HEK293 (cell line): Measurements from ENCODE around the gene POGLUT2.

Source experiments
- CTCF ChIA-PET: fragments of 350-600 bp; formaldehyde crosslinking; extraction: SDS; loops from one replicate; lab custom pipeline; 2021; ENCODE audit warnings: antibody characterized with exemption; lab: Yijun Ruan, JAX
- POLR2A ChIA-PET: fragments of 300-600 bp; formaldehyde crosslinking; extraction: SDS; loops from one replicate; lab custom pipeline; 2020; ENCODE audit warnings: antibody characterized with exemption, inconsistent platforms; lab: Yijun Ruan, JAX
- H3K27ac ChIP-seq: fragments of 200-500 bp; sonication (Bioruptor generic); 2 replicates; pipeline ENCODE4 v1.5.1; 2014; ENCODE audit warnings: low read depth, low read length, control low read depth, inconsistent platforms; ENCODE audit errors: extremely low read depth
- H3K36me3 ChIP-seq, 2 experiments: fragments of 200-500 bp in 1 of 2; sonication (Bioruptor generic) in 1 of 2; 1 replicate in 1 of 2; 2 replicates in 1 of 2; pipeline ENCODE4 v1.5.1; 2014 to 2017; ENCODE audit warnings: inconsistent platforms in 2 of 2, low read length in 2 of 2; ENCODE audit not compliant: control insufficient read depth in 2 of 2, insufficient read depth in 1 of 2
- H3K4me1 ChIP-seq: fragments of 200-500 bp; sonication (Bioruptor generic); 2 replicates; pipeline ENCODE4 v1.5.1; 2014; ENCODE audit warnings: mild to moderate bottlenecking, low read length, inconsistent platforms; ENCODE audit not compliant: control insufficient read depth, insufficient read depth
- H3K4me3 ChIP-seq: 2 replicates; pipeline ENCODE4 v1.5.1; 2011; ENCODE audit warnings: low read depth, mild to moderate bottlenecking, control low read depth, low read length, moderate library complexity
- H3K9me3 ChIP-seq: fragments of 200-500 bp; sonication (Bioruptor generic); 2 replicates; pipeline ENCODE4 v1.5.1; 2014; ENCODE audit warnings: low read depth, low read length, inconsistent platforms; ENCODE audit not compliant: control insufficient read depth, insufficient read depth
- PATZ1 ChIP-seq: fragments of 450-650 bp; formaldehyde crosslinking; IDR thresholded peaks from 2 replicates; pipeline ENCODE4 v1.5.1; 2016; ENCODE audit warnings: missing biosample characterization, missing genetic modification characterization
- PRDM10 ChIP-seq: fragments of 450-650 bp; formaldehyde crosslinking; IDR thresholded peaks from 2 replicates; pipeline ENCODE4 v1.5.1; 2016; ENCODE audit warnings: missing biosample characterization, missing genetic modification characterization
- SALL2 ChIP-seq: fragments of 450-650 bp; formaldehyde crosslinking; IDR thresholded peaks from 2 replicates; pipeline ENCODE4 v1.5.0; 2017; ENCODE audit warnings: missing biosample characterization, mild to moderate bottlenecking, missing genetic modification characterization, borderline replicate concordance
- SCRT2 ChIP-seq: fragments of 450-650 bp; formaldehyde crosslinking; IDR thresholded peaks from 2 replicates; pipeline ENCODE4 v1.5.1; 2016; ENCODE audit warnings: missing biosample characterization, missing genetic modification characterization
- ZBTB10 ChIP-seq: fragments of 450-650 bp; formaldehyde crosslinking; IDR thresholded peaks from 2 replicates; pipeline ENCODE4 v1.5.1; 2016; ENCODE audit warnings: missing biosample characterization, missing genetic modification characterization
- ZNF121 ChIP-seq: fragments of 450-650 bp; formaldehyde crosslinking; IDR thresholded peaks from 2 replicates; pipeline ENCODE4 v1.5.1; 2016; ENCODE audit warnings: missing biosample characterization, missing genetic modification characterization
- ZNF211 ChIP-seq: fragments of 450-650 bp; formaldehyde crosslinking; IDR thresholded peaks from 2 replicates; pipeline ENCODE4 v1.5.1; 2016; ENCODE audit warnings: low read depth, missing biosample characterization, missing genetic modification characterization
- ZNF221 ChIP-seq: fragments of 450-650 bp; formaldehyde crosslinking; IDR thresholded peaks from 2 replicates; pipeline ENCODE4 v1.5.1; 2017; ENCODE audit warnings: missing biosample characterization, missing genetic modification characterization, borderline replicate concordance
- ZNF341 ChIP-seq: fragments of 450-650 bp; formaldehyde crosslinking; IDR thresholded peaks from 2 replicates; pipeline ENCODE4; 2016; ENCODE audit warnings: low read depth, missing biosample characterization, missing genetic modification characterization
- ZNF354C ChIP-seq: fragments of 450-650 bp; formaldehyde crosslinking; IDR thresholded peaks from 2 replicates; pipeline ENCODE4 v1.5.1; 2016; ENCODE audit warnings: missing biosample characterization, missing genetic modification characterization, low read depth, borderline replicate concordance
- ZNF626 ChIP-seq: fragments of 450-650 bp; sonication (Bioruptor Pico); formaldehyde crosslinking; IDR thresholded peaks from 2 replicates; pipeline ENCODE4 v1.5.1; 2018; ENCODE audit warnings: missing biosample characterization, missing genetic modification characterization, inconsistent platforms
- ZNF629 ChIP-seq: fragments of 450-650 bp; formaldehyde crosslinking; IDR thresholded peaks from 2 replicates; pipeline ENCODE4 v1.5.1; 2017; ENCODE audit warnings: missing biosample characterization, missing genetic modification characterization
- ZNF654 ChIP-seq: fragments of 450-650 bp; formaldehyde crosslinking; IDR thresholded peaks from 2 replicates; pipeline ENCODE4 v1.5.1; 2016; ENCODE audit warnings: low read depth, missing biosample characterization, missing genetic modification characterization
- ZNF692 ChIP-seq: fragments of 450-650 bp; formaldehyde crosslinking; IDR thresholded peaks from 2 replicates; pipeline ENCODE4 v1.5.1; 2016; ENCODE audit warnings: missing biosample characterization, missing genetic modification characterization
- ZNF747 ChIP-seq: fragments of 450-650 bp; formaldehyde crosslinking; IDR thresholded peaks from 2 replicates; pipeline ENCODE4 v1.5.1; 2016; ENCODE audit warnings: missing biosample characterization, missing genetic modification characterization
- ZSCAN16 ChIP-seq: fragments of 450-650 bp; formaldehyde crosslinking; IDR thresholded peaks from 2 replicates; pipeline ENCODE4 v1.5.1; 2016; ENCODE audit warnings: missing biosample characterization, missing genetic modification characterization
- ZXDB ChIP-seq: fragments of 450-650 bp; formaldehyde crosslinking; IDR thresholded peaks from 2 replicates; pipeline ENCODE4 v1.5.1; 2016; ENCODE audit warnings: missing biosample characterization, missing genetic modification characterization

POGLUT2 gene

GRCh38 chr13:102742506-102742905, 56.3 kb downstream of the POGLUT2 start:
- CTCF ChIA-PET, result no interaction called here
- Histone ChIP-seq H3K4me3 (no peak overlapping the region), H3K36me3 (no peaks in the 10 kb centered on the region), H3K4me1 (no peaks in the 10 kb centered on the region), H3K27ac (no peak overlapping the region), H3K9me3 (no peaks in the 10 kb centered on the region; the same call in 1 of the 2 replicates)
- TF ChIP-seq ZNF629 (tag by site-specific recombination) (no peak), ZNF354C (tag by site-specific recombination) (no peak), ZSCAN16 (tag by site-specific recombination) (no peak), ZNF692 (tag by site-specific recombination) (no peak), ZNF747 (tag by site-specific recombination) (no peak), ZNF221 (no peak), SCRT2 (tag by site-specific recombination) (no peak), SALL2 (no peak), PRDM10 (tag by site-specific recombination) (no peak), PATZ1 (tag by site-specific recombination) (no peak), ZNF654 (tag by site-specific recombination) (no peak), ZNF626 (tag by site-specific recombination) (no peak), ZNF341 (tag by site-specific recombination) (no peak), ZBTB10 (no peak), ZNF121 (no peak)
- POLR2A ChIA-PET, result no interaction called here

GRCh38 chr13:102742101-102742500, 56.7 kb downstream of the POGLUT2 start:
- TF ChIP-seq ZNF211 (no peak), ZXDB (tag by site-specific recombination) (no peak)
- TF ChIP-seq, all 188 proteins: peak for 0
- H3K9me3 ChIP-seq, result no peaks in the 10 kb centered on the region
- H3K27ac ChIP-seq, result no peak overlapping the region
- no peaks in the 10 kb centered on the region for H3K36me3 ChIP-seq
- CTCF ChIA-PET, result no interaction called here
- POLR2A ChIA-PET, result no interaction called here
- no peaks in the 10 kb centered on the region for H3K4me1 ChIP-seq
- H3K4me3 ChIP-seq, result no peak overlapping the region
